Endothelial cell of umbilical vein (primary cell): ENCODE results near the gene SRRM3. TPM values are rescaled to one million over a fixed set of nuclear protein-coding genes. Genes with fewer than 3 reads are reported as not detected.

Experiments
- BruUV-seq: library from RNA; stranded (reverse); fragments of 400-500 nt; replicated peaks from 2 replicates; lab custom pipeline; 2021; lab: Mats Ljungman, UMichigan
- CTCF ChIA-PET: fragments of 300-600, 350-600 bp; sonication (Branson Sonifier 250); formaldehyde crosslinking; loops from one replicate; lab custom pipeline; 2021; ENCODE audit warnings: antibody characterized with exemption, inconsistent platforms; lab: Charles Lee
- POLR2A ChIA-PET: fragments of 300-600, 350-600 bp; sonication (Branson Sonifier 250); formaldehyde crosslinking; loops from one replicate; lab custom pipeline; 2021; ENCODE audit warnings: antibody characterized with exemption, inconsistent platforms; lab: Charles Lee
- DNase-seq: peaks from one replicate; pipeline ENCODE4 v3.0.0-alpha.2; 2011; ENCODE audit warnings: low read depth, low spot score
- FAIRE-seq: peaks from 2 replicates; lab custom pipeline; 2011; peaks lifted over from hg19 to GRCh38; lab: Jason Lieb, UNC
- H2AFZ ChIP-seq: 2 replicates; pipeline ENCODE4 v1.6.0; 2012; ENCODE audit warnings: low read depth, low read length, control low read depth, inconsistent platforms
- H3K27ac ChIP-seq: 2 replicates; pipeline ENCODE4 v1.5.1; 2011; ENCODE audit warnings: low read depth, mild to moderate bottlenecking, control low read depth, low read length, moderate library complexity; ENCODE audit not compliant: insufficient read depth
- H3K27me3 ChIP-seq, 2 experiments: 2 replicates each; pipeline versions ENCODE4 v1.6.0 to v1.6.1; 2011; ENCODE audit warnings: low read length in 2 of 2, mixed read lengths in 1 of 2; ENCODE audit not compliant: control insufficient read depth in 2 of 2, insufficient read depth in 2 of 2
- H3K36me3 ChIP-seq, 2 experiments: 2 replicates in 1 of 2; 3 replicates in 1 of 2; pipeline ENCODE4 v1.5.1; 2011; ENCODE audit warnings: low read length in 2 of 2, mild to moderate bottlenecking in 1 of 2, moderate library complexity in 1 of 2; ENCODE audit not compliant: control insufficient read depth in 2 of 2, insufficient read depth in 2 of 2; ENCODE audit errors: extremely low read depth in 1 of 2
- H3K4me1 ChIP-seq: 3 replicates; pipeline ENCODE4 v1.5.1; 2011; ENCODE audit warnings: mild to moderate bottlenecking, low read length; ENCODE audit not compliant: control insufficient read depth, insufficient read depth; ENCODE audit errors: extremely low read depth
- H3K4me2 ChIP-seq: 2 replicates; pipeline ENCODE4 v1.6.1; 2011; ENCODE audit warnings: low read length, control low read depth, mixed read lengths; ENCODE audit not compliant: insufficient read depth
- H3K4me3 ChIP-seq, 3 experiments: fragments of 200-600 bp in 1 of 3; sonication (generic), shearing (Covaris generic) in 1 of 3; replicated peaks in 1 of 3; 2 replicates each; pipeline ENCODE4 v1.5.1; 2011 to 2016; ENCODE audit warnings: control low read depth in 3 of 3, low read length in 3 of 3, mild to moderate bottlenecking in 2 of 3, inconsistent platforms in 1 of 3, low read depth in 1 of 3, moderate library complexity in 1 of 3; ENCODE audit not compliant: insufficient read depth in 1 of 3
- H3K79me2 ChIP-seq: 2 replicates; pipeline ENCODE4 v1.6.0; 2012; ENCODE audit warnings: low read length, inconsistent platforms; ENCODE audit not compliant: control insufficient read depth, insufficient read depth
- H3K9ac ChIP-seq: replicated peaks from 2 replicates; pipeline ENCODE3; 2011; ENCODE audit warnings: low read length, control low read depth; ENCODE audit not compliant: insufficient read depth; ENCODE audit errors: extremely low read depth
- H3K9me1 ChIP-seq: replicated peaks from 3 replicates; pipeline ENCODE4 v1.6.0; 2011; ENCODE audit warnings: mild to moderate bottlenecking, low read length; ENCODE audit not compliant: control insufficient read depth, insufficient read depth; ENCODE audit errors: extremely low read depth
- H3K9me3 ChIP-seq: replicated peaks from 2 replicates; pipeline ENCODE4 v1.5.1; 2012; ENCODE audit warnings: low read length, inconsistent platforms; ENCODE audit not compliant: control insufficient read depth, insufficient read depth
- H4K20me1 ChIP-seq: replicated peaks from 2 replicates; pipeline ENCODE3; 2011; ENCODE audit warnings: mild to moderate bottlenecking, low read length; ENCODE audit not compliant: control insufficient read depth, insufficient read depth; ENCODE audit errors: extremely low read depth
- EZH2 ChIP-seq: IDR thresholded peaks from 2 replicates; pipeline ENCODE4 v1.6.1; 2012; ENCODE audit warnings: borderline replicate concordance, low read depth, mild to moderate bottlenecking, moderate library complexity, low read length, inconsistent platforms; ENCODE audit not compliant: severe bottlenecking
- FOS ChIP-seq: IDR thresholded peaks from 2 replicates; pipeline ENCODE4 v1.6.1; 2011; ENCODE audit warnings: mild to moderate bottlenecking, low read length, moderate library complexity, borderline replicate concordance; ENCODE audit not compliant: insufficient read depth
- JUN ChIP-seq: IDR thresholded peaks from 2 replicates; pipeline ENCODE4 v1.6.1; 2011; ENCODE audit warnings: borderline replicate concordance, low read depth; ENCODE audit not compliant: insufficient read length, insufficient read depth
- MYC ChIP-seq: IDR thresholded peaks from one replicate; pipeline ENCODE4 v1.6.1; 2011; ENCODE audit warnings: mild to moderate bottlenecking, low read depth, low read length
- POLR2A ChIP-seq: IDR thresholded peaks from 2 replicates; pipeline ENCODE4 v1.6.1; 2012; ENCODE audit warnings: low read depth, mild to moderate bottlenecking, control low read depth, low read length
- POLR2AphosphoS5 ChIP-seq: IDR thresholded peaks from 2 replicates; pipeline ENCODE4 v1.6.1; 2012; ENCODE audit warnings: low read depth, mild to moderate bottlenecking, control low read depth, low read length, moderate library complexity; ENCODE audit not compliant: insufficient read depth
- dilution Hi-C: fragments of 300-500 bp; cut with MboI; formaldehyde crosslinking; loops from one replicate; pipeline ENCODE4 v1.15.0; 2019; ENCODE audit warnings: low sequenced_read_pairs; ENCODE audit not compliant: extremely low pct_ligation_motif_present
- intact Hi-C: fragments of 100-400 bp; cut with micrococcal nuclease; formaldehyde crosslinking; loops from one replicate; pipeline ENCODE4 v1.10.0; 2022
- polyA plus RNA-seq, 4 experiments: library from polyadenylated mRNA; depleted of rRNA in 3 of 4; stranded (reverse) in 3 of 4; unstranded in 1 of 4; fragments of >200 nt; gene quantifications; 2 replicates each; pipeline versions ENCODE4 v1.2.1 to v1.2.3, GENCODE V29; 2011 to 2012; ENCODE audit warnings: missing spikeins in 1 of 4
- total RNA-seq: library from RNA; stranded (reverse); gene quantifications from 2 replicates; pipeline ENCODE4 v1.2.3, GENCODE V29; 2021
- TF ChIP-seq, protein P1 (sequence below): IDR thresholded peaks from 2 replicates; pipeline ENCODE4 v1.6.1; 2011; ENCODE audit not compliant: insufficient read depth, insufficient read length
- TF ChIP-seq, protein P2 (sequence below), 2 donors: IDR thresholded peaks; 1 replicate in 1 of 2; 2 replicates in 1 of 2; pipeline ENCODE4 v1.5.1; 2011; ENCODE audit warnings: low read length in 2 of 2, mild to moderate bottlenecking in 2 of 2, moderate library complexity in 2 of 2, control low read depth in 1 of 2, inconsistent platforms in 1 of 2, low read depth in 1 of 2; ENCODE audit not compliant: insufficient read depth in 1 of 2; ENCODE audit errors: extremely low read depth in 1 of 2

The SRRM3 gene
- total and polyA plus RNA-seq, 2 donors (not counting 3 experiments of a cell fraction or from before 2014, with no cell fraction given), result 4.4 to 5.4 TPM

DNA sequence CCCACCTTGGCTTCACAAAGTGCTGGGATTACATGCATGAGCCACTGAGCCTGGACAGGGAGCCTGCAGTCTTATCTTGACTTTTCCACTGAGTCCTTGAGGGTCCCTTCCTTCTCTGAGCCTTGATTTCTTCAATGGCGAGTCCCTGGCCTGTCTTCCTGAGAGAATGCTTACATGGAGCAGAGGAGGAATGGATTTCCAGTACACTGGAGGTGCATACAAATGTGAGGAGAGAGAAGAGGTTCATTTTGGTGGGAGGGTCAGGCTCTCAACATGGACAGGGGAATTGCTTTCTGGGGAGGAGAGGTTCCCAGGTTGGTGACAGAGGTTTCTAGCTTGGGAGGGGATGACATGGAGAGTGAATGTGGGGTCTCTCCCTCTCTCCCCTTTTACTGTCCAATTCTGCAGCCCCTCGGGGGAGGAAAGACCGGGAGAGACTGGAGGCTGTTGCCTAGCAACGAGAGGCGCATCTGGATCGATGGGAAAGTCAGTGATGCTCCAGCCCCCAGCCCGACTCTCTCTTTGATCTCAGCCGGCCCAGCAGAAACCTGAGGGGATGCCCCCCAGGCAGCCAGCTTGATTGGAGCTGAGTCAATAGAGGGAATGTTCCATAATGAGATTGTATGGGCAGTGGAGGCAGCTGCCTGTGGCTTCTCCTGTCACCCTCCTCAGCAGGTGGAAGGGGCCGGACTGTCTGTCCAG lies 14.8 kb downstream of the SRRM3 start:
- Histone ChIP-seq H2AFZ (no peak overlapping the region), H3K4me3 (no peak overlapping the region), H4K20me1 (no peaks in the 10 kb centered on the region), H3K9me3 (no peaks in the 10 kb centered on the region), H3K4me2 (no peak overlapping the region), H3K79me2 (no peaks in the 10 kb centered on the region), H3K36me3 (no peaks in the 10 kb centered on the region), H3K27me3 (peaks cover 4% of the 10 kb centered on the region in 2 experiments), H3K9ac (no peak overlapping the region), H3K9me1 (no peaks in the 10 kb centered on the region), H3K4me1 (no peaks in the 10 kb centered on the region), H3K27ac (no peak overlapping the region)
- dilution Hi-C loops, result no loop called here
- ChIA-PET POLR2A (no interaction called here), CTCF (interaction anchor here (1.0 to 1.8 kb wide), 2 partner anchors 13 to 16 kb away, joined by 3 to 4 read pairs; no protein-coding TSS in a partner anchor)
- TF ChIP-seq, protein P1, sequence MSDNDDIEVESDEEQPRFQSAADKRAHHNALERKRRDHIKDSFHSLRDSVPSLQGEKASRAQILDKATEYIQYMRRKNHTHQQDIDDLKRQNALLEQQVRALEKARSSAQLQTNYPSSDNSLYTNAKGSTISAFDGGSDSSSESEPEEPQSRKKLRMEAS, result no peak
- no peak for TF ChIP-seq MYC
- no TSS peak for BruUV-seq
- DNase-seq (no peak), FAIRE-seq (no peak)
- intact Hi-C loops, result no loop called here

DNA sequence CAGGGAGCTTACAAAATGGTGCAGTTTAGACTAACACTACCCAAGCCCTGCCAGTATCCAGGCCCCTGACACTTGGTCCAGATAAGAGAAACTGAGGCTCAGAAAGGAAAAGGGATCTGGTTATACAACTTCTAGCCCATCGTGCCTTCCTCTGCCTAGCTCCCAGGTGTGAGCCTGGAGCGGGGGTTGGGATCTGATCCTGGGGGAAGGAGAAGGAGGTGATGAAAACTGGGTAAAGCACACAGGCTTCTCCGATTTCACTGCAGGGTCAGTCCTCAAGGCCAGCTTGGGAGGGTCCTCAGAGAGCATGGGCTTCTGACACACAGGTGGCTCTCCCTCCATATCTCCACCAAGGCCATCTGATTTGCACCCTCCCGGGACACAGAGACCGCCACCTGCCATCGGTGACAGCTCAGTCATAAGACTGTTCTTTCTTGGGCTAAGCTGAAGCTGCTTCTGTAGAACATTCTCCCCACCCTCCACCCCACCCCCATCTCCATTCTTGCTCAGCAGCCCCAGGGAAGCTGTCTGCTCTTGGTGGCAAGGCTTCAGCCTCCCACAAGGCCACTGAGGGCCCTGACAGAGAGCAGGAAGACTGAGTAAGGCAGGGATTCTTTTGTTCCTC lies 16.4 kb downstream of the SRRM3 start:
- dilution Hi-C loops, result no loop called here
- TF ChIP-seq POLR2A (no peak), FOS (no peak), POLR2AphosphoS5 (no peak), JUN (no peak), EZH2 (no peak), MYC (no peak)
- TF ChIP-seq, protein P1, result no peak
- TF ChIP-seq, protein P2, sequence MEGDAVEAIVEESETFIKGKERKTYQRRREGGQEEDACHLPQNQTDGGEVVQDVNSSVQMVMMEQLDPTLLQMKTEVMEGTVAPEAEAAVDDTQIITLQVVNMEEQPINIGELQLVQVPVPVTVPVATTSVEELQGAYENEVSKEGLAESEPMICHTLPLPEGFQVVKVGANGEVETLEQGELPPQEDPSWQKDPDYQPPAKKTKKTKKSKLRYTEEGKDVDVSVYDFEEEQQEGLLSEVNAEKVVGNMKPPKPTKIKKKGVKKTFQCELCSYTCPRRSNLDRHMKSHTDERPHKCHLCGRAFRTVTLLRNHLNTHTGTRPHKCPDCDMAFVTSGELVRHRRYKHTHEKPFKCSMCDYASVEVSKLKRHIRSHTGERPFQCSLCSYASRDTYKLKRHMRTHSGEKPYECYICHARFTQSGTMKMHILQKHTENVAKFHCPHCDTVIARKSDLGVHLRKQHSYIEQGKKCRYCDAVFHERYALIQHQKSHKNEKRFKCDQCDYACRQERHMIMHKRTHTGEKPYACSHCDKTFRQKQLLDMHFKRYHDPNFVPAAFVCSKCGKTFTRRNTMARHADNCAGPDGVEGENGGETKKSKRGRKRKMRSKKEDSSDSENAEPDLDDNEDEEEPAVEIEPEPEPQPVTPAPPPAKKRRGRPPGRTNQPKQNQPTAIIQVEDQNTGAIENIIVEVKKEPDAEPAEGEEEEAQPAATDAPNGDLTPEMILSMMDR (IDR thresholded peaks at IDR 0.05; ENCODE audit: extremely low read depth in 1 of 2, insufficient read depth in 1 of 2, low read depth in 1 of 2, low read length in 2 of 2), result no peak
- no TSS peak for BruUV-seq
- H3K9ac ChIP-seq, result no peak overlapping the region
- FAIRE-seq (no peak), DNase-seq (no peak)
- no peaks in the 10 kb centered on the region for H3K9me3 ChIP-seq
- no peaks in the 10 kb centered on the region for H3K4me1 ChIP-seq
- peaks cover 4% of the 10 kb centered on the region in 2 experiments for H3K27me3 ChIP-seq
- no peak overlapping the region for H3K4me3 ChIP-seq
- no peaks in the 10 kb centered on the region for H3K9me1 ChIP-seq
- H3K27ac ChIP-seq, result no peak overlapping the region
- H2AFZ ChIP-seq, result no peak overlapping the region
- H3K4me2 ChIP-seq, result no peak overlapping the region
- ChIA-PET POLR2A (no interaction called here), CTCF (interaction anchor here (0.8 to 1.8 kb wide), 2 partner anchors 16 to 18 kb away, joined by 3 to 4 read pairs; partner anchors contain the start of gene SRRM3)
- intact Hi-C loops, result no loop called here
- H3K36me3 ChIP-seq, result no peaks in the 10 kb centered on the region
- no peaks in the 10 kb centered on the region for H4K20me1 ChIP-seq
- no peaks in the 10 kb centered on the region for H3K79me2 ChIP-seq
